ENCODE measurements around the gene CCSER2.

DNA sequence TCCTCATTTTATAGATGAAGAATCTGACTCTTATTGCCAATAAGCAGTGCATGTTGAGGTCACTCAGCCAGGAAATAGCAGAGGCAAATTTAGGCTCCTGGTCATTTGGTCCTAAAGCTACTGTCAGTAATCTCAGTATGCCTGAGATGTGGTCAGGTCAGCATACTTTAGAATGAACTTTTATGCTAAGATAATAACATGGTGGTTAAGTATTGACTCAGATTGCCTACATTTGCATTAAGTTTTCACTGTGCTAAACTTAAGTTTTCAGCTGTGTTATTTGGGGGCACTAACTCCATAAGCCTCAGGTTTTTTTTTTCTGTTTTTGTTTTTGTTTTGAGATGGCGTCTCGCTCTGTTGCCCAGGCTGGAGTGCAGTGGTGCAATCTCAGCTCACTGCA lies 35.9 kb upstream of the CCSER2 start:
- TF ChIP-seq POLR2AphosphoS5 (IDR thresholded peaks at IDR 0.05; ENCODE audit: borderline replicate concordance, low read depth, low read length): no peak
- no peak for TF ChIP-seq EZH2 (IDR thresholded peaks at IDR 0.05)

Measured in SK-N-MC (cell line).